ENCODE measurements around the gene PFKL.

GRCh38 chr21:44281801-44282200 is 18.1 kb upstream of the PFKL start:
- TF ChIP-seq CTCF (IDR thresholded peaks at IDR 0.05; ENCODE audit: insufficient read depth, low read length), result no peak
- TF ChIP-seq GABPA (IDR thresholded peaks at IDR 0.05; ENCODE audit: low read depth), result no peak
- no peak for TF ChIP-seq REST (IDR thresholded peaks at IDR 0.05; ENCODE audit: insufficient replicate concordance, low read depth)
- no peak for TF ChIP-seq POLR2AphosphoS5 (IDR thresholded peaks at IDR 0.05; ENCODE audit: low read depth)

Measured in HL-60 (cell line).